Measurements from ENCODE around the gene LNX1. TPM values are rescaled to one million over a fixed set of nuclear protein-coding genes. Genes with fewer than 3 reads are reported as not detected.

The LNX1 gene
- total and polyA plus RNA-seq, 9 of the 15 experiments (the other 6 are each of a cell fraction or from before 2014, with no cell fraction given) = 0.40 to 3.6 (median 2.2) TPM

DNA sequence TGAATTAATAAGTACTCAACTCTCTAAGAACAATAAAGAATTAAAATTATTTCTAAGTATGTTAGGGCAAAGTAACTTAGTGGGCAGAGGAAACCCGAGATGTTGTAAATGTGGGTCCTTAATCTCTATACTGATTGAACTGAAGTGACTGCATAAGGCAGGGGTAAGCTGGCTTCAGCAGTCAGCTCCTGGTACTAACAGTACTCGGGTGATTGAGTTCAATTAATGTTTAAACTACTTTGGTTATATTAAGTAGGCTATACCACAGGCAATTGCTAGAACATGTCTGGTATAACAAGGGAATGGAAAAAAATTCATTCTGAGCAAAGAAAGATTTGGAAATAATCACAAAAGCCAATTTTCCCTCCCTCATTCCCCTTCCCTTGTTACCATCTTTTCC is 90.7 kb downstream of the LNX1 start (continued):
- TF ChIP-seq SRSF9 (IDR thresholded peaks at IDR 0.05; ENCODE audit: borderline replicate concordance, low read depth, low read length) = no peak
- no peak for TF ChIP-seq NCOA6 (IDR thresholded peaks at IDR 0.05)
- no peak for TF ChIP-seq MCM5 (IDR thresholded peaks at IDR 0.05; ENCODE audit: low read depth)
- TF ChIP-seq EP300 (IDR thresholded peaks at IDR 0.05; ENCODE audit: low read length) = no peak
- TF ChIP-seq HDAC3 (IDR thresholded peaks at IDR 0.05; ENCODE audit: borderline replicate concordance, partially characterized antibody) = no peak
- TF ChIP-seq, protein P1, sequence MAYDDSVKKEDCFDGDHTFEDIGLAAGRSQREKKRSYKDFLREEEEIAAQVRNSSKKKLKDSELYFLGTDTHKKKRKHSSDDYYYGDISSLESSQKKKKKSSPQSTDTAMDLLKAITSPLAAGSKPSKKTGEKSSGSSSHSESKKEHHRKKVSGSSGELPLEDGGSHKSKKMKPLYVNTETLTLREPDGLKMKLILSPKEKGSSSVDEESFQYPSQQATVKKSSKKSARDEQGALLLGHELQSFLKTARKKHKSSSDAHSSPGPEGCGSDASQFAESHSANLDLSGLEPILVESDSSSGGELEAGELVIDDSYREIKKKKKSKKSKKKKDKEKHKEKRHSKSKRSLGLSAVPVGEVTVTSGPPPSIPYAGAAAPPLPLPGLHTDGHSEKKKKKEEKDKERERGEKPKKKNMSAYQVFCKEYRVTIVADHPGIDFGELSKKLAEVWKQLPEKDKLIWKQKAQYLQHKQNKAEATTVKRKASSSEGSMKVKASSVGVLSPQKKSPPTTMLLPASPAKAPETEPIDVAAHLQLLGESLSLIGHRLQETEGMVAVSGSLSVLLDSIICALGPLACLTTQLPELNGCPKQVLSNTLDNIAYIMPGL (CRISPR knock-in tag; IDR thresholded peaks at IDR 0.05) = no peak
- TF ChIP-seq NBN (IDR thresholded peaks at IDR 0.05; ENCODE audit: low read depth) = no peak
- no peak for TF ChIP-seq MCM3 (IDR thresholded peaks at IDR 0.05)
- TF ChIP-seq, protein P2, sequence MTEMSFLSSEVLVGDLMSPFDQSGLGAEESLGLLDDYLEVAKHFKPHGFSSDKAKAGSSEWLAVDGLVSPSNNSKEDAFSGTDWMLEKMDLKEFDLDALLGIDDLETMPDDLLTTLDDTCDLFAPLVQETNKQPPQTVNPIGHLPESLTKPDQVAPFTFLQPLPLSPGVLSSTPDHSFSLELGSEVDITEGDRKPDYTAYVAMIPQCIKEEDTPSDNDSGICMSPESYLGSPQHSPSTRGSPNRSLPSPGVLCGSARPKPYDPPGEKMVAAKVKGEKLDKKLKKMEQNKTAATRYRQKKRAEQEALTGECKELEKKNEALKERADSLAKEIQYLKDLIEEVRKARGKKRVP (CRISPR knock-in tag; IDR thresholded peaks at IDR 0.05) = no peak
- no peak for TF ChIP-seq CHD1 (IDR thresholded peaks at IDR 0.05; ENCODE audit: low read length)

DNA sequence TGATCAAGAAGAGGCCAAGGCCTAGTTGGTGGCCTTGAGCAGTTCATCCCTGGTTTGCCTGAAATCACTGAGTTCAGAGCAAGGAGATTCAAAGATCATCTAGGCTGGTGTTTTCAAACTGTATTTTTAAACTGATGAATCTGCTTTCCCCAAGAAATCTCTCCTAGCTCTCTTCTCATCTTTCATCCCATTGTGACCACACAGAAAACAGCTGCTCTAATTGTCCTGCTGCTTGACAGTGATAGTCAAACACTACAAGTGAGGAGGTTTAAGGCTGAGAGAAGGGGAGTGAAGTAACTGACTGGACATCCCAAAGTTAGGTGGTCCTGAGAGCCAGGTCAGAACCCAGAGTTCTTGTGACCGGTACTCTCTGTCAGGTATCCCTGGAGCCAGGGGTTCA is 91.5 kb downstream of the LNX1 start:
- 38% methylated on average over 1 of the region's 1 CpG for WGBS (ENCODE audit: insufficient coverage, low coverage, missing lambda C conversion rate)
- Histone ChIP-seq H3K79me2 (ENCODE audit: control insufficient read depth, insufficient read depth, low read length) (no peaks in the 10 kb centered on the region), H2AFZ (ENCODE audit: low read depth, low read length) (no peak overlapping the region), H3K27me3 (ENCODE audit: control insufficient read depth in 2 of 2, insufficient read depth in 2 of 2, low read length in 2 of 2) (no peaks in the 10 kb centered on the region), H3K4me2 (ENCODE audit: insufficient read depth, low read length) (no peak overlapping the region), H3K27ac (ENCODE audit: extremely low read depth, low read depth, low read length) (no peak overlapping the region), H3K9ac (ENCODE audit: insufficient read depth in 1 of 2, low read depth in 2 of 2, low read length in 2 of 2) (no peak overlapping the region), H3K36me3 (ENCODE audit: control insufficient read depth, insufficient read depth, low read length) (no peaks in the 10 kb centered on the region), H4K20me1 (replicated peaks; ENCODE audit: control insufficient read depth, insufficient read depth, low read length) (no peaks in the 10 kb centered on the region), H3K4me1 (replicated peaks in 1 of 2; ENCODE audit: control insufficient read depth in 2 of 2, insufficient read depth in 2 of 2, low read length in 2 of 2) (no peaks in the 10 kb centered on the region), H3K4me3 (no peak overlapping the region), H3K9me3 (replicated peaks; ENCODE audit: control insufficient read depth, insufficient read depth, low read depth, low read length) (no peaks in the 10 kb centered on the region), H3K9me1 (ENCODE audit: control insufficient read depth, insufficient read depth, low read length) (no peaks in the 10 kb centered on the region)
- BruUV-seq (replicated peaks) = no TSS peak
- in situ Hi-C loops (cut with MboI) = loop anchor here (25.0 kb wide), 1 partner anchor 738 kb away; the partner anchor contains the start of gene PDGFRA
- POLR2A ChIA-PET = interaction anchor here (0.8 to 1.1 kb wide), 2 partner anchors 10 to 17 kb away, joined by 3 read pairs; no protein-coding TSS in a partner anchor
- ATAC-seq (no peak), DNase-seq (ENCODE audit: extremely low read depth in 1 of 4, low spot score in 3 of 4) (no peak), FAIRE-seq (no peak)
- CTCF ChIA-PET (ENCODE audit: low intra/inter-chr PET ratio) = no interaction called here
- intact Hi-C loops (cut with micrococcal nuclease) = loop anchor here (10.0 kb wide), 3 partner anchors 305 to 735 kb away; no protein-coding TSS in a partner anchor
- no peak for TF ChIP-seq SOX6 (IDR thresholded peaks at IDR 0.05)
- TF ChIP-seq, protein P3, sequence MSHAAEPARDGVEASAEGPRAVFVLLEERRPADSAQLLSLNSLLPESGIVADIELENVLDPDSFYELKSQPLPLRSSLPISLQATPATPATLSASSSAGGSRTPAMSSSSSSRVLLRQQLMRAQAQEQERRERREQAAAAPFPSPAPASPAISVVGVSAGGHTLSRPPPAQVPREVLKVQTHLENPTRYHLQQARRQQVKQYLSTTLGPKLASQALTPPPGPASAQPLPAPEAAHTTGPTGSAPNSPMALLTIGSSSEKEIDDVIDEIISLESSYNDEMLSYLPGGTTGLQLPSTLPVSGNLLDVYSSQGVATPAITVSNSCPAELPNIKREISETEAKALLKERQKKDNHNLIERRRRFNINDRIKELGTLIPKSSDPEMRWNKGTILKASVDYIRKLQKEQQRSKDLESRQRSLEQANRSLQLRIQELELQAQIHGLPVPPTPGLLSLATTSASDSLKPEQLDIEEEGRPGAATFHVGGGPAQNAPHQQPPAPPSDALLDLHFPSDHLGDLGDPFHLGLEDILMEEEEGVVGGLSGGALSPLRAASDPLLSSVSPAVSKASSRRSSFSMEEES (CRISPR knock-in tag; IDR thresholded peaks at IDR 0.05) = no peak
- TF ChIP-seq, protein P4, sequence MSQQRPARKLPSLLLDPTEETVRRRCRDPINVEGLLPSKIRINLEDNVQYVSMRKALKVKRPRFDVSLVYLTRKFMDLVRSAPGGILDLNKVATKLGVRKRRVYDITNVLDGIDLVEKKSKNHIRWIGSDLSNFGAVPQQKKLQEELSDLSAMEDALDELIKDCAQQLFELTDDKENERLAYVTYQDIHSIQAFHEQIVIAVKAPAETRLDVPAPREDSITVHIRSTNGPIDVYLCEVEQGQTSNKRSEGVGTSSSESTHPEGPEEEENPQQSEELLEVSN (IDR thresholded peaks at IDR 0.05; ENCODE audit: borderline replicate concordance in 1 of 2, extremely low read depth in 1 of 2, insufficient read depth in 1 of 2, insufficient read length in 1 of 2, low read depth in 1 of 2, low read length in 1 of 2, poor library complexity in 1 of 2, severe bottlenecking in 1 of 2) = no peak
- no peak for TF ChIP-seq KHSRP (IDR thresholded peaks at IDR 0.05)
- TF ChIP-seq TAF15 (IDR thresholded peaks at IDR 0.05; ENCODE audit: low read depth, low read length) = no peak
- TF ChIP-seq FOSL1 (tag; conservative IDR thresholded peaks at IDR 0.05) = no peak
- TF ChIP-seq ZFX (CRISPR knock-in tag; IDR thresholded peaks at IDR 0.05) = no peak
- no peak for TF ChIP-seq PRPF4 (IDR thresholded peaks at IDR 0.05; ENCODE audit: insufficient read depth, low read depth, low read length, poor library complexity, severe bottlenecking)
